ENCODE data around the gene EPC2. TPM values are rescaled to one million over a fixed set of nuclear protein-coding genes. Genes with fewer than 3 reads are reported as not detected.
"Not testable (repeated sequence)": the region's sequence is repeated elsewhere in the genome, so short reads cannot be mapped to it uniquely, and the experiment has no call there.

The EPC2 gene
- total and polyA plus RNA-seq, 2 experiments from 2014 or later: 2.4 to 14.0 TPM

GRCh38 chr2:148666555-148666954, 22.0 kb downstream of the EPC2 start:
- H3K36me3 ChIP-seq: no peaks in the 10 kb centered on the region
- H3K4me1 ChIP-seq (ENCODE audit: low read depth): no peaks in the 10 kb centered on the region
- no peak overlapping the region for H3K27ac ChIP-seq
- no peaks in the 10 kb centered on the region for H3K27me3 ChIP-seq
- TF ChIP-seq, protein P1, sequence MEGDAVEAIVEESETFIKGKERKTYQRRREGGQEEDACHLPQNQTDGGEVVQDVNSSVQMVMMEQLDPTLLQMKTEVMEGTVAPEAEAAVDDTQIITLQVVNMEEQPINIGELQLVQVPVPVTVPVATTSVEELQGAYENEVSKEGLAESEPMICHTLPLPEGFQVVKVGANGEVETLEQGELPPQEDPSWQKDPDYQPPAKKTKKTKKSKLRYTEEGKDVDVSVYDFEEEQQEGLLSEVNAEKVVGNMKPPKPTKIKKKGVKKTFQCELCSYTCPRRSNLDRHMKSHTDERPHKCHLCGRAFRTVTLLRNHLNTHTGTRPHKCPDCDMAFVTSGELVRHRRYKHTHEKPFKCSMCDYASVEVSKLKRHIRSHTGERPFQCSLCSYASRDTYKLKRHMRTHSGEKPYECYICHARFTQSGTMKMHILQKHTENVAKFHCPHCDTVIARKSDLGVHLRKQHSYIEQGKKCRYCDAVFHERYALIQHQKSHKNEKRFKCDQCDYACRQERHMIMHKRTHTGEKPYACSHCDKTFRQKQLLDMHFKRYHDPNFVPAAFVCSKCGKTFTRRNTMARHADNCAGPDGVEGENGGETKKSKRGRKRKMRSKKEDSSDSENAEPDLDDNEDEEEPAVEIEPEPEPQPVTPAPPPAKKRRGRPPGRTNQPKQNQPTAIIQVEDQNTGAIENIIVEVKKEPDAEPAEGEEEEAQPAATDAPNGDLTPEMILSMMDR (IDR thresholded peaks at IDR 0.05; ENCODE audit: low read depth, low read length): no peak
- no peaks in the 10 kb centered on the region for H3K9me3 ChIP-seq (ENCODE audit: low read depth)
- H3K4me3 ChIP-seq: no peak overlapping the region
- DNase-seq (ENCODE audit: low read depth in 1 of 2, low spot score in 1 of 2): no peak

GRCh38 chr2:148667113-148667836, 22.7 kb downstream of the EPC2 start:
- no peak overlapping the region for H3K27ac ChIP-seq
- TF ChIP-seq, protein P1 (IDR thresholded peaks at IDR 0.05; ENCODE audit: low read depth, low read length): no peak

DNA sequence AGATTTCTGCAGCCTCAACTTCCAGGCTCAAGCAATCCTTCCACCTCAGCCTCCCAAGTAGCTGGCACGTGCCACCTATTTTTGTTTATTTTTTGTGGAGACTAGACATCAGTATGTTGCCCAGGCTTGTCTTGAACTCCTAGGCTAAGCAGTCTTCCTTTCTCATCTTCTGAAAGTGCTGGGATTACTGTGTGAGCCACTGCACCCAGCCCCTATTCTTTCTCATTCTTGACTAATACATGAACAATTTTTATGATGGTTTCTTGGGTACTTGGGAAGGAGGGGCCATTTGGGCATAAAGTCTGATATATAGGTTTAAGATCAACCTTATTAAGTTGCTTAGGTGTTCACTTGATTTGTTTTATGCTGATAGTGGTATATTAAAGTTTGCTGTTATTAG, 26.2 kb downstream of the EPC2 start:
- Histone ChIP-seq H3K36me3 (no peaks in the 10 kb centered on the region), H3K4me3 (no peak overlapping the region), H3K4me1 (ENCODE audit: low read depth) (no peaks in the 10 kb centered on the region), H3K9me3 (ENCODE audit: low read depth) (no peaks in the 10 kb centered on the region), H3K27ac (no peak overlapping the region), H3K27me3 (no peaks in the 10 kb centered on the region)
- TF ChIP-seq, protein P1 (IDR thresholded peaks at IDR 0.05; ENCODE audit: low read depth, low read length): no peak
- no peak for DNase-seq (ENCODE audit: low read depth in 1 of 2, low spot score in 1 of 2)

More at GRCh38 chr2:148667113-148667836, 22.7 kb downstream of the EPC2 start:
- Histone ChIP-seq H3K9me3 (ENCODE audit: low read depth) (no peaks in the 10 kb centered on the region), H3K4me3 (no peak overlapping the region), H3K36me3 (no peaks in the 10 kb centered on the region), H3K4me1 (ENCODE audit: low read depth) (no peaks in the 10 kb centered on the region), H3K27me3 (no peaks in the 10 kb centered on the region)
- DNase-seq (ENCODE audit: low read depth in 1 of 2, low spot score in 1 of 2): no peak

DNA sequence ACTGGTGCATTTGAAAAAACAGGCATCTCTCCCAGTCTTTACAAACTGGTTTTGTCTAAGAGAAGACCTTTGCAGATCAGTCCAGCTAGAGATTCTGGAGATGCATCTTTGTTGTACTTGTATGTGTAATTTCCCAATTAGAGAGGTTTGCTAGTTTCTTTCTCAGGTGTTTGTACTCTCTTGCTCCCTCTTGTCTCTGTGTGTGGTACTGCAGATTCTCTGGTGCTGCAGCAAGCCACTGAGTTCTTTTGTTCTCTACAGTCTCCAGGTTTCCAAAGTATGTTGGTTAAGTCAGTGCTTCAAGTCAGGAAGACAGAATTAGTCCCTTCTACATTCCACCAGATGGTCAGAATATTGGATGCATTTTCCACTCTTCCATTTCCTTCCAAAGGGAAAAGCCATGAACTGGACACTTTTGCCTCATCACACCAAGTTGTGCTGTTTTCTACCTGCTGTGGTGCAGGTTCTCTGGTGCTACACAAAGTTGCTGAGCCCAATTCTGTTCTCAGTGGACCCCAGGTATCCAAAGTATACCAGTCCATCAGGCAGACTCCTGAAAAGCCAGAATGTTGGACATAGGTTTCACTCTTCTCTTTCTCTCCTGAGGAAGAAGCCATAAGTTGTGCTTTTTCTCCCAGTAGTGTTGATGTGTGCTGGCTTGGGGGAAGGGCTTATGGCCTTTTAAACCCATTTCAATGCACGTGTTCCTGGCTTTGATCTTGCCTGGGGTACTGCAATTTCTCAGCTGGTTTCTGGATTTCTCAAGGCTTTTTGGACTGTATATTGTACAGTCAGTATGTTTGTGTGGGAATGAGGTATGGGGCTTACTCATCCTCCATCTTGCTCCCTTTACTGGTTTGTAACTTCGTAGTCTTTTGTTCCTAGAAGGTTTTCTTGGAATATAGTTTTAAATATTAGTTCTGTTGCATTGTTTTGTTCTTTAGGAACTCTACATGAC, 29.8 kb downstream of the EPC2 start:
- no peaks in the 10 kb centered on the region for H3K9me3 ChIP-seq (ENCODE audit: low read depth)
- DNase-seq (ENCODE audit: low read depth in 1 of 2, low spot score in 1 of 2): no peak
- H3K4me1 ChIP-seq (ENCODE audit: low read depth): no peaks in the 10 kb centered on the region
- H3K27me3 ChIP-seq: no peaks in the 10 kb centered on the region
- no peak overlapping the region for H3K4me3 ChIP-seq
- no peaks in the 10 kb centered on the region for H3K36me3 ChIP-seq
- TF ChIP-seq, protein P1 (IDR thresholded peaks at IDR 0.05; ENCODE audit: low read depth, low read length): peak; percentile 70
- no peak overlapping the region for H3K27ac ChIP-seq

GRCh38 chr2:148675708-148676107, 31.2 kb downstream of the EPC2 start:
- peak in 1 of 2 donors; percentile 35 for DNase-seq (ENCODE audit: low read depth in 1 of 2, low spot score in 1 of 2)
- TF ChIP-seq, protein P1 (IDR thresholded peaks at IDR 0.05; ENCODE audit: low read depth, low read length): no peak
- H3K27ac ChIP-seq: no peak overlapping the region
- H3K9me3 ChIP-seq (ENCODE audit: low read depth): no peaks in the 10 kb centered on the region
- no peaks in the 10 kb centered on the region for H3K27me3 ChIP-seq
- H3K4me3 ChIP-seq: no peak overlapping the region
- H3K4me1 ChIP-seq (ENCODE audit: low read depth): no peaks in the 10 kb centered on the region
- H3K36me3 ChIP-seq: no peaks in the 10 kb centered on the region

DNA sequence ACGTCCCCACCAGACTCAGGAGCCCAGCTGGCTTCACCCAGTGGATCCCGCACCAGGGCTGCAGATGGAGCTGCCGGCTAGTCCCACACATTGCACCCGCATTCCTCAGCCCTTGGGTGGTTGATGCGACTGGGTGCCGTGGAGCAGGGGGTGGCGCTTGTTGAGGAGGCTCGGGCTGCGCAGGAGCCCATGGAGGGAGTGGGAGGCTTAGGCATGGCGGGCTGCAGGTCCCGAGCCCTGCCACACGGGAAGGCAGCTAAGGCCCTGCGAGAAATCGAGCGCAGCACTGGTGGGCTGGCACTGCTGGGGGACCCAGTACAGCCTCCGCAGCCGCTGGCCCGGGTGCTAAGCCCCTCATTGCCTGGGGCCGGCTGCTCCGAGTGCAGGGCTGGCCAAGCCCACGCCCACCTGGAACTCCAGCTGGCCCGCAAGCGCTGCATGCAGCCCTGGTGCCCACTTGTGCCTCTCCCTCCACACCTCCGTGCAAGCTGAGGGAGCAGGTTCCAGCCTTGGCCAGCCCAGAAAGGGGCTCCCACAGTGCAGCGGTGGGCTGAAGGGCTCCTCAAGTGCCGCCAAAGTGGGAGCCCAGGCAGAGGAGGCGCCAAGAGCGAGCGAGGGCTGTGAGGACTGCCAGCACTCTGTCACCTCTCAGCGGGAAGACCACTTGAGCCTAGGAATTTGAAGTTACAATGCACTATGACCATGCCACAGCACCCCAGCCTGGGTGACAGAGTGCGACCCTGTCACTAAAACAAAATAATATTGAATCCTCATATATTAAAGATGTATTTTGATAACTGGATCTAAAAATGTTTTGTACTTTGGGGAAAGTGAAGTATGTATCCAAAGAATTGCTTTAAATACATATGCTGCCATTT, 34.0 kb downstream of the EPC2 start:
- not testable (repeated sequence) for H3K4me1 ChIP-seq (ENCODE audit: low read depth); H3K27ac ChIP-seq; DNase-seq (ENCODE audit: low read depth in 1 of 2, low spot score in 1 of 2); H3K4me3 ChIP-seq; H3K27me3 ChIP-seq; H3K36me3 ChIP-seq; H3K9me3 ChIP-seq (ENCODE audit: low read depth)

Data from cardiac muscle cell (in vitro differentiated cells and primary cell).